ENCODE measurements around the gene NTM. TPM values are rescaled to one million over a fixed set of nuclear protein-coding genes. Genes with fewer than 3 reads are reported as not detected.

Gene NTM
- polyA plus RNA-seq, 1 experiment: 33.6 TPM

DNA sequence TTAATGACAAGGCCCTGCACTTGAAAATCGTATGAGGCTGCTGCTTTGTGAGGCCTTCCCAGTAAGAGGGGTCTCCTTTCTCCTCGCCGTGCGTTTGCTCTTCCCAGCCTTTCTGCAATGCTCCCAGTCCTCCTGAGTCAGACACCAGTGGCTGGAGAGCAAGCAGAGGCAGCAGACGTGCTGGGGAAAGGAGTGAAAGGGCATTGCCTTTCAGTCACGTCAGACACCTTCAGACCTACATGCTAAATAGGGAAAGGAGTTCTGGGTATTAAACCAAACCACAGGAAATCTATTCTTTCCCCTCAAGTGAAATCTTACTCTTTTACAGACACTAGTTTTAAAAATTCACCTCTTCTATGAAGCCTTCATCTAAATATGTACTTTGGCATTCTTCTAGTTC lies 274.8 kb downstream of the NTM start:
- TF ChIP-seq CTCF (IDR thresholded peaks at IDR 0.05; ENCODE audit: insufficient read depth, low read depth, low read length): no peak
- POLR2A ChIA-PET: no interaction called here
- no peak for DNase-seq (ENCODE audit: low read depth)
- H3K36me3 ChIP-seq (ENCODE audit: control insufficient read depth, insufficient read depth, low read length): no peaks in the 10 kb centered on the region
- CTCF ChIA-PET: no interaction called here
- no peaks in the 10 kb centered on the region; the same call in 1 of the 2 replicates for H3K27me3 ChIP-seq (ENCODE audit: control insufficient read depth, insufficient read depth, low read length)
- H3K4me3 ChIP-seq (ENCODE audit: low read depth, low read length): no peak overlapping the region

- no peak for TF ChIP-seq CTCF (IDR thresholded peaks at IDR 0.05; ENCODE audit: insufficient read depth, low read depth, low read length)
- ChIA-PET POLR2A (no interaction called here), CTCF (interaction anchor here (2.1 kb wide), 1 partner anchor 13 kb away, joined by 5 read pairs; no protein-coding TSS in a partner anchor)
- Histone ChIP-seq H3K4me3 (ENCODE audit: low read depth, low read length) (no peak overlapping the region), H3K27me3 (ENCODE audit: control insufficient read depth, insufficient read depth, low read length) (no peaks in the 10 kb centered on the region; the same call in none of the 2 replicates), H3K36me3 (ENCODE audit: control insufficient read depth, insufficient read depth, low read length) (no peaks in the 10 kb centered on the region)
- no peak for DNase-seq (ENCODE audit: low read depth)
These were observed 279.4 kb downstream of the NTM start for GRCh38 chr11:131649856-131650255.

- Histone ChIP-seq H3K27me3 (ENCODE audit: control insufficient read depth, insufficient read depth, low read length) (no peaks in the 10 kb centered on the region; the same call in none of the 2 replicates), H3K36me3 (ENCODE audit: control insufficient read depth, insufficient read depth, low read length) (no peaks in the 10 kb centered on the region), H3K4me3 (ENCODE audit: low read depth, low read length) (no peak overlapping the region)
- no peak for DNase-seq (ENCODE audit: low read depth)
- CTCF ChIA-PET: no interaction called here
- no peak for TF ChIP-seq CTCF (IDR thresholded peaks at IDR 0.05; ENCODE audit: insufficient read depth, low read depth, low read length)
- POLR2A ChIA-PET: no interaction called here
These were observed 281.8 kb downstream of the NTM start for GRCh38 chr11:131652231-131652630.

DNA sequence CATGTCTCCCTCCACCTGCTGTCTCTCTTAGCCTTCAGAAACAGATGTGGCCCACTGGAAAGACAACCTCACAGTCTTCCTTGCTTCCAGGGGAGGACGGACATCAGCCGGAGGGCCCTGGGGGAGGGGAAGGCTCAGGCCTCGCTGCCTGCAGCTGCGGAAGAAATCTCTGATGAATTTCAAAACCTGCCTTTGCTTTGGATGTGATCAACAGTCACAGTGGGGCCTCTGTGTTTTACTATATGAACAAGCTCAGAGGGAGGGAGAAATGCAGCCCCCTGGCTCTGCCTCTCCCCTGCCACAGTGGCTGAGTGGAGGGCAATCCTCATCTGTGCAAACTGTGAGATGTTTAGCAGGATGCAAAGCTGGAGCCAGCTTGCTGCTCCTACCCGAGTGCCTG lies 282.8 kb downstream of the NTM start:
- Histone ChIP-seq H3K36me3 (ENCODE audit: control insufficient read depth, insufficient read depth, low read length) (no peaks in the 10 kb centered on the region), H3K27me3 (ENCODE audit: control insufficient read depth, insufficient read depth, low read length) (no peaks in the 10 kb centered on the region; the same call in none of the 2 replicates), H3K4me3 (ENCODE audit: low read depth, low read length) (no peak overlapping the region)
- DNase-seq (ENCODE audit: low read depth): no peak
- no peak for TF ChIP-seq CTCF (IDR thresholded peaks at IDR 0.05; ENCODE audit: insufficient read depth, low read depth, low read length)
- ChIA-PET CTCF (interaction anchor here (0.8 kb wide), 1 partner anchor 12 kb away, joined by 3 read pairs; no protein-coding TSS in a partner anchor), POLR2A (no interaction called here)

DNA sequence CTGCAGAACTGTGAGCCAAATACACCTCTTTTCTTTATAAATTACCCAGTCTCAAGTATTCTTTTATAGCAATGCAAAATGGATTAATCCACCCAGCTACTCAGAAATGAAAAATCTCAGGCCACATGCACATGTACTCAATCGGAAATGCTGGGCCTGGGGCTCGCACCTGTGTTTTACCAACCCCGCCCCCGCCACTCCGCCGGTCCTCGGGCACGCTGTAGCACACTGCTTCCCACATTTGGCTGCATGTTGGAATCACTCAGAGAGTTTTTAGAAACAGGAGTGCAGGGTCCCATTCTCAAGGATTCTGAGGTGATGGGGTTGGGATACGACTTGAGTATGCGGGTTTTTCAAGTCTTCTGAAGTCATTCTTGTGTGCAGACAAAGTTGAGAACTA lies 284.4 kb downstream of the NTM start:
- ChIA-PET POLR2A (no interaction called here), CTCF (interaction anchor here (1.0 to 1.4 kb wide), 3 partner anchors 9 to 19 kb away, joined by 3 to 5 read pairs (median 4); no protein-coding TSS in a partner anchor)
- no peaks in the 10 kb centered on the region; the same call in none of the 2 replicates for H3K27me3 ChIP-seq (ENCODE audit: control insufficient read depth, insufficient read depth, low read length)
- no peaks in the 10 kb centered on the region for H3K36me3 ChIP-seq (ENCODE audit: control insufficient read depth, insufficient read depth, low read length)
- no peak for TF ChIP-seq CTCF (IDR thresholded peaks at IDR 0.05; ENCODE audit: insufficient read depth, low read depth, low read length)
- no peak overlapping the region for H3K4me3 ChIP-seq (ENCODE audit: low read depth, low read length)
- DNase-seq (ENCODE audit: low read depth): no peak

All from BJ (cell line).